ENCODE results near the gene STAP1. TPM values are rescaled to one million over a fixed set of nuclear protein-coding genes. Genes with fewer than 3 reads are reported as not detected.

The STAP1 gene
- total RNA-seq, 2 donors from 2014 or later, result 0.78 to 0.81 TPM

DNA sequence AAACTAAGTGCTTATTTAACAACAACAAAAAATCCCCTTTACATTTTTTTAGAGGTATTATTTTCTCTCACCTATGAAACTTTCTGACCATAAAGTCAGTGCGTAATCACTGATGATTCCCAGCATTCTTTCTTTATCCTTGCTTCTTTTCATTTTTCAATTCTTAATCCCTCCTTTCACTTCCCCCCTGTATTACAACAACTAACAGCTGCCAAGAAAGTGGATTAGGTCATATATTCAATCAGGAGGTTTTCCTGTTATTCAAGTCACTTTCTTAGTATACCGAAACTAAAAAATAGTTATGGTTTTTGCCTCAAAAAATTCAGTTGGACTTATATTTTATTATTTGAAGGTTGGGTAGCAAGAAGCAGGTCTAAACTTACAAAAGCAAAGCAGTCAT lies 2.1 kb upstream of the STAP1 start:
- Histone ChIP-seq H3K36me3 (no peaks in the 10 kb centered on the region), H3K4me3 (no peak overlapping the region), H3K27me3 (replicated peaks; ENCODE audit: insufficient read depth) (no peaks in the 10 kb centered on the region), H3K9me3 (no peaks in the 10 kb centered on the region), H3K27ac (no peak overlapping the region), H3K4me1 (ENCODE audit: control insufficient read depth in 1 of 2, low read depth in 2 of 2) (no peaks in the 10 kb centered on the region)
- DNase-seq (ENCODE audit: low spot score) (no peak), ATAC-seq (ENCODE audit: insufficient number of reproducible peaks, low FRiP score, low read depth) (no peak)
- TF ChIP-seq, protein P1, sequence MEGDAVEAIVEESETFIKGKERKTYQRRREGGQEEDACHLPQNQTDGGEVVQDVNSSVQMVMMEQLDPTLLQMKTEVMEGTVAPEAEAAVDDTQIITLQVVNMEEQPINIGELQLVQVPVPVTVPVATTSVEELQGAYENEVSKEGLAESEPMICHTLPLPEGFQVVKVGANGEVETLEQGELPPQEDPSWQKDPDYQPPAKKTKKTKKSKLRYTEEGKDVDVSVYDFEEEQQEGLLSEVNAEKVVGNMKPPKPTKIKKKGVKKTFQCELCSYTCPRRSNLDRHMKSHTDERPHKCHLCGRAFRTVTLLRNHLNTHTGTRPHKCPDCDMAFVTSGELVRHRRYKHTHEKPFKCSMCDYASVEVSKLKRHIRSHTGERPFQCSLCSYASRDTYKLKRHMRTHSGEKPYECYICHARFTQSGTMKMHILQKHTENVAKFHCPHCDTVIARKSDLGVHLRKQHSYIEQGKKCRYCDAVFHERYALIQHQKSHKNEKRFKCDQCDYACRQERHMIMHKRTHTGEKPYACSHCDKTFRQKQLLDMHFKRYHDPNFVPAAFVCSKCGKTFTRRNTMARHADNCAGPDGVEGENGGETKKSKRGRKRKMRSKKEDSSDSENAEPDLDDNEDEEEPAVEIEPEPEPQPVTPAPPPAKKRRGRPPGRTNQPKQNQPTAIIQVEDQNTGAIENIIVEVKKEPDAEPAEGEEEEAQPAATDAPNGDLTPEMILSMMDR (IDR thresholded peaks at IDR 0.05), result no peak

DNA sequence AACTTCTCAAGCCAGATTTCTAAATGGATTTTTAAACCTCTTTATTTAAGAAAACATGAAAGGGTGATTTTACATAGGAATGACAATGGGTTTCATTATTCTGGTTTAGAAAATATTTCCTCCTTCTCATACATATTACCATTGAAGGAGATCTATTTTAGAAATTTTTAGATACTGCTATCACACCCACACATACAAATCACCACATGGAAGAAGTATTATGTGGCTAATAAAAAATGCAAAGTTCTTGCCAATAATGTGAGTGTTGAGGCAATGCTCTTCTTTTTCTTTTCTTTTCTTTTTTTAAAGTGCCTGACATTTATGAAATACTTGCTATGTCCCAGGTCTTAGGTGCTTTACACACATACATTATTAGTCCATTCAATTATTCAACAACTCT lies 6.8 kb downstream of the STAP1 start:
- no peak overlapping the region for H3K4me3 ChIP-seq
- no peak for DNase-seq (ENCODE audit: low spot score)
- ATAC-seq (ENCODE audit: insufficient number of reproducible peaks, low FRiP score, low read depth), result no peak
- H3K9me3 ChIP-seq, result no peaks in the 10 kb centered on the region
- TF ChIP-seq, protein P1 (IDR thresholded peaks at IDR 0.05), result no peak
- H3K27ac ChIP-seq, result no peak overlapping the region
- H3K27me3 ChIP-seq (replicated peaks; ENCODE audit: insufficient read depth), result no peaks in the 10 kb centered on the region
- no peaks in the 10 kb centered on the region for H3K36me3 ChIP-seq
- no peaks in the 10 kb centered on the region for H3K4me1 ChIP-seq (ENCODE audit: control insufficient read depth in 1 of 2, low read depth in 2 of 2)

DNA sequence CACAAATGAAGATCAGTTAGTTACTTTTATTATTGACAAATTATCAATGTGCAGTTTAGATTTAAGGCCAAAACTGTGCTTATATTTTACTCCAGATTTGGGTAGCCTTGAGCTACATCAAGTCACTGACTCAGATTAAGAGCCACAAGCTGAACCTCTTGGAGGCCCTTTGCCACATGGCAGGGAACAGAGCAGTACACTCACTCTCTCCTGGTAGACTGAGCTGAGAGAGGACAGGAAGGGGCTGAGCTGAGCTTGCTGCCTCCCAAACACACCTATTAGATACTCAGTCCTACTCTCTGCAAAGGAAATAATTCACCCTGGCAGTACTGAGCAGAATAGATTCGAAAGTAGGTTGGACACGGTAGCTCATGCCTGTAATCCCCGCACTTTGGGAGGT lies 7.8 kb downstream of the STAP1 start:
- ATAC-seq (ENCODE audit: insufficient number of reproducible peaks, low FRiP score, low read depth), result no peak
- no peaks in the 10 kb centered on the region for H3K27me3 ChIP-seq (replicated peaks; ENCODE audit: insufficient read depth)
- no peaks in the 10 kb centered on the region for H3K36me3 ChIP-seq
- TF ChIP-seq, protein P1 (IDR thresholded peaks at IDR 0.05), result no peak
- H3K27ac ChIP-seq, result no peak overlapping the region
- no peaks in the 10 kb centered on the region for H3K9me3 ChIP-seq
- H3K4me3 ChIP-seq, result no peak overlapping the region
- H3K4me1 ChIP-seq (ENCODE audit: control insufficient read depth in 1 of 2, low read depth in 2 of 2), result no peaks in the 10 kb centered on the region
- DNase-seq (ENCODE audit: low spot score), result no peak

DNA sequence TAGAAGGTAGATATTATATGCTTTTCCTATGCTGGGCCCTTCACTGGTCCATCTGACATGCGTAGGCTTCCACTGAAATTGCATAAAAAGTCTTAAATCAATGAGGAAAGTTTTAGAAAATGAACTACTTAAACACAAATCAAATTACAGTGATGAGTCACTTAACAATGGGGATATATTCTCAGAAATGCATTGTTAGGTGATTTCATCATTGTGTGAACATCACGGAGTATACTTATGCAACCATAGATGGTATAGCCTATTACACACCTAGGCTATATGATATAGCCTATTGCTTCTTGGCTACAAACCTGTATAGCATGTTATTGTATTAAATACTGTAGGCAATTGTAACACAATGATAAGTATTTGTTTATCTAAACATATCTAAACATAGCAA lies 10.3 kb downstream of the STAP1 start:
- DNase-seq (ENCODE audit: low spot score), result no peak
- no peak for ATAC-seq (ENCODE audit: insufficient number of reproducible peaks, low FRiP score, low read depth)
- Histone ChIP-seq H3K36me3 (no peaks in the 10 kb centered on the region), H3K4me3 (no peak overlapping the region), H3K4me1 (ENCODE audit: control insufficient read depth in 1 of 2, low read depth in 2 of 2) (no peaks in the 10 kb centered on the region), H3K27me3 (replicated peaks; ENCODE audit: insufficient read depth) (no peaks in the 10 kb centered on the region), H3K9me3 (no peaks in the 10 kb centered on the region), H3K27ac (no peak overlapping the region)
- TF ChIP-seq, protein P1 (IDR thresholded peaks at IDR 0.05), result no peak

- DNase-seq (ENCODE audit: low spot score) (no peak), ATAC-seq (ENCODE audit: insufficient number of reproducible peaks, low FRiP score, low read depth) (no peak)
- TF ChIP-seq, protein P1 (IDR thresholded peaks at IDR 0.05), result no peak
- no peak overlapping the region for H3K27ac ChIP-seq
- H3K27me3 ChIP-seq (replicated peaks; ENCODE audit: insufficient read depth), result no peaks in the 10 kb centered on the region
- no peak overlapping the region for H3K4me3 ChIP-seq
- H3K36me3 ChIP-seq, result no peaks in the 10 kb centered on the region
- no peaks in the 10 kb centered on the region for H3K9me3 ChIP-seq
- H3K4me1 ChIP-seq (ENCODE audit: control insufficient read depth in 1 of 2, low read depth in 2 of 2), result no peaks in the 10 kb centered on the region
Observed at GRCh38 chr4:67570537-67570936, 12.0 kb downstream of the STAP1 start.

Data from thoracic aorta (tissue), 2 donors.